ENCODE results near the gene PDIA6. TPM values are rescaled to one million over a fixed set of nuclear protein-coding genes. Genes with fewer than 3 reads are reported as not detected.
A peak's percentile ranks its signal among the peaks of the same experiment; 100 is the strongest.

PDIA6 gene
- total RNA-seq, 3 donors from 2014 or later, result 121 to 168 (median 126) TPM

- intact Hi-C loops (cut with DNase I, micrococcal nuclease), result no loop called here
- H3K36me3 ChIP-seq (ENCODE audit: low read depth), result no peaks in the 10 kb centered on the region
- no peak for DNase-seq
- peaks cover 5% of the 10 kb centered on the region for H3K4me1 ChIP-seq (ENCODE audit: low read depth)
- no peak for TF ChIP-seq CTCF (IDR thresholded peaks at IDR 0.05)
- no peak for ATAC-seq
- no peaks in the 10 kb centered on the region for H3K9me3 ChIP-seq
- no peak overlapping the region for H3K4me3 ChIP-seq
These were observed 69.9 kb downstream of the PDIA6 start for GRCh38 chr2:10742666-10743065.

GRCh38 chr2:10741139-10741538, 71.4 kb downstream of the PDIA6 start:
- Histone ChIP-seq H3K9me3 (no peaks in the 10 kb centered on the region), H3K4me3 (no peak overlapping the region), H3K4me1 (ENCODE audit: low read depth) (peaks cover 5% of the 10 kb centered on the region), H3K36me3 (ENCODE audit: low read depth) (no peaks in the 10 kb centered on the region)
- DNase-seq, result no peak
- intact Hi-C loops (cut with DNase I, micrococcal nuclease), result no loop called here
- TF ChIP-seq CTCF (IDR thresholded peaks at IDR 0.05), result no peak
- ATAC-seq, result peak; percentile 41

GRCh38 chr2:10740226-10740625, 72.4 kb downstream of the PDIA6 start:
- no peak for ATAC-seq
- Histone ChIP-seq H3K4me3 (no peak overlapping the region), H3K9me3 (no peaks in the 10 kb centered on the region), H3K36me3 (ENCODE audit: low read depth) (no peaks in the 10 kb centered on the region), H3K4me1 (ENCODE audit: low read depth) (peaks cover under 1% of the 10 kb centered on the region)
- intact Hi-C loops (cut with DNase I, micrococcal nuclease), result no loop called here
- DNase-seq, result no peak
- TF ChIP-seq CTCF (IDR thresholded peaks at IDR 0.05), result no peak

- ATAC-seq, result no peak
- Histone ChIP-seq H3K36me3 (ENCODE audit: low read depth) (no peaks in the 10 kb centered on the region), H3K4me3 (no peak overlapping the region), H3K4me1 (ENCODE audit: low read depth) (no peaks in the 10 kb centered on the region), H3K9me3 (no peaks in the 10 kb centered on the region)
- no peak for DNase-seq
- intact Hi-C loops (cut with DNase I, micrococcal nuclease), result no loop called here
- no peak for TF ChIP-seq CTCF (IDR thresholded peaks at IDR 0.05)
These were observed 74.4 kb downstream of the PDIA6 start for GRCh38 chr2:10738192-10738591.

GRCh38 chr2:10733980-10734379, 78.6 kb downstream of the PDIA6 start:
- Histone ChIP-seq H3K9me3 (no peaks in the 10 kb centered on the region), H3K36me3 (ENCODE audit: low read depth) (no peaks in the 10 kb centered on the region), H3K4me3 (no peak overlapping the region), H3K4me1 (ENCODE audit: low read depth) (no peaks in the 10 kb centered on the region)
- DNase-seq (no peak), ATAC-seq (no peak)
- TF ChIP-seq CTCF (IDR thresholded peaks at IDR 0.05), result no peak
- intact Hi-C loops (cut with DNase I, micrococcal nuclease), result no loop called here

- intact Hi-C loops (cut with DNase I, micrococcal nuclease), result no loop called here
- Histone ChIP-seq H3K9me3 (no peaks in the 10 kb centered on the region), H3K36me3 (ENCODE audit: low read depth) (no peaks in the 10 kb centered on the region), H3K4me3 (no peak overlapping the region), H3K4me1 (ENCODE audit: low read depth) (no peaks in the 10 kb centered on the region)
- ATAC-seq, result peak; percentile 14
- DNase-seq, result no peak
- TF ChIP-seq CTCF (IDR thresholded peaks at IDR 0.05), result no peak
These were observed 79.0 kb downstream of the PDIA6 start for GRCh38 chr2:10733566-10733925.

Measured in mucosa of descending colon (tissue), 3 donors.